HG03280 (cell line): Measurements from ENCODE around the gene COA8.
A peak's percentile ranks its signal among the peaks of the same experiment; 100 is the strongest.

ENCODE experiments used
- ATAC-seq: cut with Tn5 transposase; IDR thresholded peaks from one replicate; pipeline ENCODE4 v1.9.1; 2021; ENCODE audit warnings: mild to moderate bottlenecking, moderate library complexity; ENCODE audit not compliant: unreplicated experiment

Gene COA8

GRCh38 chr14:103547941-103548462 lies 14.8 kb upstream of the COA8 start:
- no peak for ATAC-seq

GRCh38 chr14:103548463-103549351 lies 14.1 kb upstream of the COA8 start:
- ATAC-seq: no peak

GRCh38 chr14:103549361-103550311 lies 13.1 kb upstream of the COA8 start:
- no peak for ATAC-seq

- no peak for ATAC-seq
Measured at GRCh38 chr14:103550451-103551337, 12.1 kb upstream of the COA8 start.

- no peak for ATAC-seq
Measured at GRCh38 chr14:103551338-103551762, 11.4 kb upstream of the COA8 start.

- ATAC-seq: no peak
Measured at GRCh38 chr14:103552011-103552845, 10.5 kb upstream of the COA8 start.

GRCh38 chr14:103552846-103553210 lies 9.9 kb upstream of the COA8 start:
- ATAC-seq: no peak

- no peak for ATAC-seq
Measured at GRCh38 chr14:103555559-103556337, 7.0 kb upstream of the COA8 start.

- no peak for ATAC-seq
Measured at GRCh38 chr14:103556946-103557758, 5.6 kb upstream of the COA8 start.

GRCh38 chr14:103558071-103558882 lies 4.5 kb upstream of the COA8 start:
- ATAC-seq: no peak

- no peak for ATAC-seq
Measured at GRCh38 chr14:103559766-103560165, 3.0 kb upstream of the COA8 start.

- ATAC-seq: no peak
Measured at GRCh38 chr14:103560691-103561090, 2.1 kb upstream of the COA8 start.

GRCh38 chr14:103561381-103562178 lies 1.2 kb upstream of the COA8 start:
- ATAC-seq: peak; percentile 17

- ATAC-seq: no peak
Measured at GRCh38 chr14:103562179-103562428, 656 bp upstream of the COA8 start.

- no peak for ATAC-seq
Measured at GRCh38 chr14:103563226-103563620, 463 bp downstream of the COA8 start.

GRCh38 chr14:103563844-103564505 lies 1.2 kb downstream of the COA8 start:
- ATAC-seq: no peak
